TTC549 (cell line): Measurements from ENCODE around the gene MAP3K2.
"Not testable (repeated sequence)": the region's sequence is repeated elsewhere in the genome, so short reads cannot be mapped to it uniquely, and the experiment has no call there.

Experiments
- FAIRE-seq: peaks from 2 replicates; lab custom pipeline; 2012; peaks lifted over from hg19 to GRCh38; lab: Jason Lieb, UNC

MAP3K2 gene

DNA sequence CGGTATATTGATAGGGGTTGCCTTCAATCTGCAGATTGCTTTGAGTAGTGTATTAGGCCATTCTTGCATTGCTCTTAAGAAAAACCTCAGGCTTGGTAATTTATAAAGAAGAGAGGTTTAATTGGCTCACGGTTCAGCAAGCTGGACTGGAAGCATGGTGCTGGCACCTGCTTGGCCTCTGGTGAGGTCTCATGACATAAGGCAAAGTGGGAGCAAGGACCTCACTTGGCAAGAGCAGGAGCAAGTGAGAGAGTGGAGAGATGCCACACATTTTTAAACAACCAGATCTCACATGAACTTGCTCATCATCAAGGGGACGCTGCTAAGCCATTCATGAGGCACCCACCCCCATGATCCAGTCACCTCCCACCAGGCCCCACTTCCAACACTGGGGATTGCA is 4.9 kb downstream of the MAP3K2 start:
- FAIRE-seq = no peak

DNA sequence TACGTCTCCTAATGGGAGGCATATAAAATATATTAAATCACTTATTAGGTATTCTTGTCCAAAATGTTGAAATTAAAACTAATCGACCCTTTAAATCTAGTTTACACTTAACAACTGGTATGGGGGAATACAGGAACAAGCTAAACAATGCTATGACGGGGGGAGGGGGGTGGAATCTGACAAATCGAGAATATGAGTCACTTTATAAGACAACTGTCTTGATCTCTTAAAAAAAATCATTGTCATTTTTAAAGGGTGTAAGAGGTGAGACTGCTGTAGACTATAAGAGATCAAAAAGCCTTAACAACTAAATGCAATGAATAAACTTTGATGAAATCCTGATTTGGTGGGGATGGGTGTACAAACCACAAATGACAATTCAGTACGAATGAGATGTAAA is 6.0 kb downstream of the MAP3K2 start:
- no peak for FAIRE-seq

DNA sequence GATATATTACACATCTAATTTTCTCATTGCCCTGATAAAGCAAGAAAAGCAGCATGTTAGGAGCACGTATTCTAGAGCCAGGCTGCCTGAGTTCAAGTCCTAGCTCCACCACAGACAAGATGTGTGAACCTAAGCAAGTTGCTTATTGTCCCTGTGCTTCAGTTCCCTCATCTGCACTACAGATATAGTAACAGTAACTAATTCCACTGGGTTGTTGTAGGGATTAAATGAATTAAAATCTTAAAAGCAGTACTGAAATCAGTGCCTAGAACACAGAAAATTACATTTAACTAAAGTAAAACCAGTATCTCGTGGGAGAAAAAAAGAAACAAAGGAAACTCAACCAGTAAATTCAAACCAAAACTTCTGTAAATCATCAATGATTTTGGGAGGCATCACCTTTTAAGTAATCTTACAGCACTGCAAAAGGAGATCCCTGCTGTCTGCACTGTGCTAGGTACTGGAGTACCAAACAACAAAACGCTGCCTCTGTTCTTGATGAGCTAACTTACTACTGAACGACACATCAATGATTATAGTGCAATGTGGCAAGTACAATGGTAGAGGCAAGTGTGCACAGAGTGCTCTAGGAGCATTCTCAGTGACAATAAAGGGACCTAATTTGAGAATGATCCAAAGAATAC is 7.9 kb downstream of the MAP3K2 start:
- no peak for FAIRE-seq

DNA sequence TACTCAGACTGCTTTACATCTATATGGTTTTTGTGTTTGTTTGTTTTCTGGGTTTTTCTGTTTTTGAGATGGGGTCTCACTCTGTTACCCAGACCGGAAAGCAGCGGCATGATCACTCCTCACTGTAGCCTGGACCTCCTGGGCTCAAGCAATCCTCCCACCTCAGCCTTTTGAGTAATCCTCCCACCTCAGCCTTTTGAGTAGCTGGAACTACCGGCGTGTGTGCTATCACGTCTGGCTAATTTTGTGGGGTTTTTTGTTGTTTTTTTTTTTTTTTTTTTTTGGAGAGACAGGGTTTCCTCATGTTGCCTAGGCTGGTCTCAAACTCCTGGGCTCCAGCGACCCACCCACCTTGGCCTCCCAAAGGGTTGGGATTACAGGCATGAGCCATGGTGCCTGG is 9.1 kb downstream of the MAP3K2 start:
- FAIRE-seq = no peak

DNA sequence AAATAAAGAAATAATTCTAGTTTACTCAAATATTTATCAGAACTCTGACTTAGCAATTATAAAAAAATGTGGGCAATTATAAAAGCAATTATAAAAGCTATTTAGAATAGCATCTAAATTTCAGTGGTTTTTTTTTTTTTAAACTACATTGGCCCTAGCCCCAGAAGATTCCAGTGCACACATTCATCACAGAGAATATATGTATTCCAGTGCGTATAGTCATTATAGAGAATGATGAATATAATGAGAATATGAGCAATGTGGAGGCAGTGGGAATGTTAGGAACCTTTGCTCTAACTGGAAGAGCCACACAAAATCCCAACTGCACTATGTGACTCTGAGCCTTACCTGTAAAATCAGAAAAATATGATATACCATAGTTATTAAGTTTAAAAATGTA is 10.5 kb downstream of the MAP3K2 start:
- no peak for FAIRE-seq

DNA sequence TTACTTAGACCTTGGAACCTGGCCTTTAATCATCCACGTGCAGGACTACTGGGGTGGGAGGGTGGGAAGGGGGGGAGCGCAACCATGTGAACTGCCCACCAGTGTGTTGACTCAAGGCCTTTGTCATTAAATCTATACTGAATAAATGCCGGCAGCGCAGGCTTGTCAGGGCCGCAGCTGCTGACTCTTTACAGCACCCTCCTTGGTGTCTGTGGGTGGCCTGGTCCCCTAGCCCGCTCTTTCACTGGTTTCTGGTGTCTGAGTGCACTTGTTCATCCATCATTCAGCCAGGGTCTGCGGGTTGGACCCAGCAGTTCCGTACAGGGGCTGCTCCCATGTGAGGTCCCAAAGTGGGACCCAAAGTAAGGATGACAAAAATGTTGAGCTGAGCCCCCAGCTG is 11.5 kb downstream of the MAP3K2 start:
- no peak for FAIRE-seq

DNA sequence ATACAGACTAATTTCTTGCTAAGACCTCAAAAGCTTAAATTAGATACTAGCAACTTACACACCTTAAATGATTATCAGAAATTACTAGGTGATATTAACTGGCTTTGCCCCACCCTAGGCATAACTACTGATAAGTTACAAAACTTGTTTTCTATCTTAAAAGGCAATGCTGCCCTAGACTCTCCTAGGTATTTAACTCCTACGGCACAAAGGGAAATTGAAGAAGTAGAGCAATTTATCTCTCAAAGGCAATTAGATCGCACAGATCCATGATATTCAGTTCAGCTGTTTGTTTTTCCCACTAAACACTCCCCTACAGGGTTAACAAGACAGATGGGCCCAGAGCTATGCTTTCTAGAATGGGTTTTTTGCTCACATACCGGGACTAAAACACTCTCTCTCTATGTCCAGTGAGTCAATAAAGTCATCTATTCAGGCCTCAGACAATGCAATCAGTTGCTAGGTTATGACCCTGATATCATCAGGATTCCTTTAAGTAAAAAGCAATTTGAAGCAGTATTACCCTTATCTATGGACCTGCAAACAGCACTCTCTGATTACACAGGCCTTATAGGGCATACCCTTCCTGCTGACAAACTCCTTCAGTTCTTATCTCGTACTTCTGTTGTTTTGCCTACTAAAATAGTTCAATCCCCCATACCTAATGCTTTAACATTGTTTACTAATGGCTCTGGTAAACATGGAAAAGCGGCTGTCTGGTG is 14.3 kb downstream of the MAP3K2 start:
- FAIRE-seq = no peak

DNA sequence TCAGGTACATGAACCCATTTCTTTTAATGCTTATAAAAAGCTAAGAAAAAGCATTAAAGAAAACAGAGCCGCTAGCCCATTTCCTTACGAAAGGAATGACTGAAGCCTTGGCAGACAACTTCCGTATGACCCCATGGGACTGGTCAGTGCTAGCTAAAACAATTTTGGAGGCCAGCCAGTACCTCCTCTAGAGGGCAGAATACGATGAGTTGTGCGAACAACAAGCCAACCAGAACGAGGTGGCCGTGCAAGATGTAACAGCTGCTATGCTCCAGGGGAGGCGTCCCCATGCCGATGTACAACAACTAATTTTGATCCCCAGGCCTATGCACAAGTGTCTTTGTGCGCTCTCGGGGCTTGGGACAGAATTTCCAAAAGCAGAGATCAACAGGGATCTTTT is 16.7 kb downstream of the MAP3K2 start:
- FAIRE-seq = no peak

DNA sequence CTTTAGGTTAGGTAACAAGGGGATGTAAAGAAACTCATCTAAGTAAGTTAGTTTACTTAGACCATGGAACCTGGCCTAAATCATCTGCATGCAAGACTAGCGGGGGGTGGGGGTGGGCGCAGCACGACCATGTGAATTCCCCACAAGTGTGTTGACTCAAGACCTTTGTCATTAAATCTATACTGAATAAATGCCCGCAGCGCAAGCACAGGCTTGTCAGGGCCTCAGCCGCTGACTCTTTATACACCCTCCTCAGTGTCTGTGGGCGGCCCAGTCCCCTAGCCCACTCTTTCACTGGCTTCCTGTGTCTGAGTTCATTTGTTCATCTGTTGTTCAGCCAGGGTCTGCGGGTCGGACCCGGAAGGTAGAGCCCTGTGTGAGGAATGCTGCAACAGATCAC is 17.8 kb downstream of the MAP3K2 start:
- no peak for FAIRE-seq

DNA sequence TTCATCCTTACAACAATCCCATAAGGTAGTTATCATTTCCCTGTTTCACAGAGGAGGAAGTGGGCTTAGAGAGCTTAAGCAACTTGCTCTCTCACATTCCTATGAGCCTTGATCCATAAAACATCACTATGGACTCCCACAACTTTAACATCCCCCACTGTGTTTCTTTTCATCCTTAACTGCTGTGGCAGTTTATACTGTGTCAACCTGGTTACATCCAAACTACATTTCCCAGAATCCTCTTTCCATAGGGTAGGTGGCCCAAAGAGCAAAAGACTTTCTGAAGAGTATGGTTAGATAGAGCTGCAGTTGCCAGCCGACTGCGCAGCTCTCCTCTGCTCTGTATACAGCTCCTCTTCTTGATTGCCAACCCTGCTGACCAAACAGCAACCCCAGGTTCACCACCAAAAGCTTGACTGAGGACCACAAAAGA is 22.5 kb downstream of the MAP3K2 start:
- FAIRE-seq = no peak

DNA sequence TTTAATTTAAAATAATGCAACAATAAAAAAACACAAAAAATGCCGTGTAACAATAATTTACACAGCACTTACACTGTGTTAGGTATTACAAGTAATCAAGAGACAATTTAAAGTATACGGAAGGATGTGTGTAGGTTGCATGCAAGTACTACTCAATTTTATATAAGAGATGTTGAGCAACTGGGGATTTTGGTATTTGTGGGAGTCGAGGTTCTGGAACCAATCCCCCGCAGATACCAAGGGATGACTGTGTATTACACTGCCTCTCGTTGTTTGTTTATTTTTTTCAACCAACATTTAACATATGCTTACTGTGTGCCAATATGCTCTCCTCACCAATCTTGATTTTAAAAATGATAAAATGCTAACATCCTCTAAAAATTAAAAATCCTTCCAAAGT is 24.8 kb downstream of the MAP3K2 start:
- FAIRE-seq = no peak

DNA sequence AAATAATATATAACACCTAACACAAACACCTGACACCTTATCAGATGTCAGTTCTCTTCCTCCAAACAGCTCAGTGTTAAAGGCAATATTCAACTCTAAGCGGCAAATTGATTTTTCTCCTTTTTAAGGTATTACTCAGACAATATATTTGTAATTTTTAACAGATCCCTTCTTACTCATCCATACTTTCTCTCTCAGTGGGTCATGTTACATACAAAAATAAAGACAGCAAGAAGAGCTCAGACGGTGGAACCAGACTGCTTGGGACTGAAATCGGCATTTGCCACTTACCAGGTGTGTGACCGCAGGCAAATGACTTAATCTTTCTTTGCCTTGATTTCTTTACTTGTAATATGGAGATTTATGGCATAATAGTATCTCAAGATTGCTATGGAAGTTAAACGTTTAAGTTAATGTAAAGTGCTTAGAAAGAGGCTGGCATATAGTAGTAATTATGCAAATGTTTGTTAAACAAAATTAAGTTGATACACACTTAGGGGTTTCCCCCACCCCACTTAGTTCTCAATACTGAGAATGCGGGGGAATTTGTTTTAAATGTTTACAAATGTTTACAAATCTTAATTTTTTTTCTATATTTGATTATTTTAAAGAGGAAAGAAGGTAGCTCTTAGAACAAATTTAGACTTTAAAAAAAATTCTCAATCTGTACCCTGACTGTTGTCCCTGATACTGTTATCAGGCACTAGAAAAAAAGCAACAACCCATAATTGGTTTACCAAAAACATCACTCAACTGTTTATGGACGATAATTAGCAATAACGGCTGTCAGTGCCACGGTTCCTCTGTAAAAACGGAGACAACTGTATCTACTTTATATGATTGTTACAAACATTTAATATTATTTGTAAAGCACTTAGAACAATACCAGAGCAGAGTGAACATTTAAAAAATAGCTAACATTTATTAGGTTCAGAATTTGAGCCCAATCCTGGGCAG is 25.6 kb downstream of the MAP3K2 start:
- FAIRE-seq = no peak

DNA sequence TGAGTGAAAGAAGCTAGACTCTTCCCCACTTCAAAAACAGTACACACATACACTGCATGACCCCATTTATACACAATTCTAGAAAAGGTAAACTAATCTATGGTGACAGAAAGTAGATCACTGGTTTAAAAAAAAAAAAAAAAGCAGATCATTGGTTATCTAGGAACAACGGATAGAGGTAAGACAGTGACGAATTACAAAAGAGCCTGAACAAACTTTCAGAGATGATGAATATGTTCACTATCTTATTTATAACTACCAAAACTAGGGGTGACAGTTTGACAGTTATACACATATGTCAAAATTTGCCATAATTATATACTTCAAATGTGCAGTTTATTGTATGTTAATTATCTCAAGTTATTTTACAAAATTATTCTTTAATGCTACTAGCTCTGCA is 27.5 kb downstream of the MAP3K2 start:
- FAIRE-seq = no peak

DNA sequence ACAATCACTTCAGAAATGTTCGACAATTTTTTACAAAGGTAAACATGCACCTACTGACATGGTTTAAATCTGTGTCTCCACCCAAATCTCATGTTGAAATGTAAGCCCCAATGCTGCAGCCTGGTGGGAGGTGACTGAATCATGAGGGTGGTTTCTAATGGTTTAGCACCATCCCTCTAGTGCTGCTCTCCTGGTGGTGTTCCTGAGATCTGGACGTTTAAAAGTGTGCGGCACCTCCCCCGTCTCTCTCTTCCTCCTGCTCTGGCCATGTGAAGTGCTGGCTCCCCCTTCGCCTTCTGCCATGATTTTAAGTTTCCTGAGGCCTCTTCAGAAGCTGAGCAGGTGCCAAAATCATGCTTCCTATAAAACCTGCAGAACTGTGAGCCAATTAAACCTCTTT is 28.3 kb downstream of the MAP3K2 start:
- no peak for FAIRE-seq

DNA sequence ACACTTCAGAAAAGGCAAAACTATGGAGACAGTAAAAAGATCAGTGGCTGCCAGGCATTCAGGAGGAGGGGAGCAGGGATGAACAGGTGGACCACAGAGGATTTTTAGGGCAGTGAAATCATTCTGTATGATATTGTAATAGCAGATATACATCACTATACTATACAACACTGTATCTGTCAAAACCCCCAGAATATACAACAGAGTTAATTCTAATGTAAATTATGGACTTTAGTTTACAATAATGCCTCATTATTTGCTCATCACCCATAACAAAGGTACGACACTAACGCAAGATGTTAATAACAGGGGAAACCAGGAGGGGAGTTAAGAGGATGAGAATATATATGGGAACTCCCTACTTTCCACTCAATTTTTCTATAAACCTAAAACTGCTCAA is 28.8 kb downstream of the MAP3K2 start:
- no peak for FAIRE-seq

DNA sequence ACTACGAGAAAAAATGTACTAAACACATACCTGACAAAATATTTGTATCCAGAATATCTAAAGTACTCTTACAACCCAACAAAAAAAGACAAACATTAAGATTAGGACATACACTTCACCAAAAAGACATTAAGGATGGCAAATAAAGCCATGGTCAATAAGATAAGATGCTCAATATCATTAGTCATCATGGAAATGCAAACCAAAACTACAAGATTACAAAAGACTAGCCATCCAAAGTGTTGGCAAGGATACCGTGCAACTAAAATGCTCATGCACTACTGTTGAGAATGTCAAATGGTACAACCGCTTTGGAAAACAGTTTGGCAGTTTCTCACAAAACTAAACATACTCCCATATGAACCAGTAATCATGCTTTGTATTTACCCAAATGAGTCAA is 29.7 kb downstream of the MAP3K2 start:
- FAIRE-seq = no peak

DNA sequence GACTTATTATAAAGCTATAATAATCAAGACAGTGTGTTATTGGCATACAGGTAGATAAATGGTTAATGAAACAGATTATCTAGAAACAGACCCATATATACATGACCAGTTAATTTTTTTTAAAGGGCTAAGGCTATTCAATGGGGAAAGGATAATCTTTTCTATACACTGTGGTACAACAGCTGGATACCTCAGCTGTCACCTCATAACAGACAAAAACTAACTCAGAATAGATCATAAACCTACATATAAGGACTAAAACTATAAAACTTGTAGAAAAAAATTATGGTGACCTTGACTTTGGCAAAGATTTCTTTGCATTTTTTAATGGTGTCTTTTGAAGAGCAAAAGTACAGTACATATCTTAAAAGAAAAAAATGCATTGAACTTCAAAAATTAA is 30.2 kb downstream of the MAP3K2 start:
- no peak for FAIRE-seq

DNA sequence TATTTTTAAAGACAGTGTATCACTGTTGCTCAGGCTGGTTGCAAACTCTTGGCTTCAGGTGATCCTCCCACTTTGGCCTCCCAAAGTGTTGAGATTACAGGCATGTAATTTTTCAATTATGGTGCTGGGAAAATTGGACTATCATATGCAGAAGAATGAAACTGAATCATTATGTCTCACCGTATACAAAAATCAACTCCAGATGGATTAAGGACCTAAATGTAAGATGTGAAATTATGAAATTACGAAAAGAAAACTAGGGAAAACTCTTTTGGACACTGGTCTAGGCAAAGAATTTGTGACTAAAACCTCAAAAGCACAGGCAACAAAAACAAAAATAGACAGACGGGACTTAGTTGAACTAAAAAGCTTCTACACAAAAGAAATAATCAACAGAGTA is 31.2 kb downstream of the MAP3K2 start:
- FAIRE-seq = no peak

DNA sequence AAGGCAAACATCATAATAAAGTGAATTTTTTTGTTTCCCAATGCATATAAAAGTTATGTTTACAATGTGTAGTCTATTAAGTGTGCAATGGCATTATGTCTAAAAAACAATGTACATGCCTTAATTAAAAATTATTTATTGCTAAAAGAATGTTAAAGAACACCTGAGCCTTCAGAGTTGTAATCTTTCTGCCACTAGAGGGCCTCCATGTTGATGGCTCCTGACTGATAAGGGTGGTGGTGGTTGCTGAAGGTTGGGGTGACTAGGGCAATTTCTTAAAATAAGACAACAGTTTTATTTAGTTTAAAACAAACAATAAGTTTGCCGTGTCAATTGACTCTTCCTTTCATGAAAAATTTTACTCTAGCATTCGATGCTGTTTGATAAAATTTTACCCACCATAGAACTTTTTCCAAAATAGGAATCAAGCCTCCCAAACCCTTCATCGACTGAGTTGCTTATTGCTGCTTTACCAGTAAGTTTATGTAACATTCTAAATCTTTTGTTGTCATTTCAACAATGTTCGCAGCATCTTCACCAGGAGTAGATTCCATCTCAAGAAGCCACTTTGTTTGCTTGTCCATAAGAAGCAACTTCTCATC is 32.3 kb downstream of the MAP3K2 start:
- FAIRE-seq = no peak

DNA sequence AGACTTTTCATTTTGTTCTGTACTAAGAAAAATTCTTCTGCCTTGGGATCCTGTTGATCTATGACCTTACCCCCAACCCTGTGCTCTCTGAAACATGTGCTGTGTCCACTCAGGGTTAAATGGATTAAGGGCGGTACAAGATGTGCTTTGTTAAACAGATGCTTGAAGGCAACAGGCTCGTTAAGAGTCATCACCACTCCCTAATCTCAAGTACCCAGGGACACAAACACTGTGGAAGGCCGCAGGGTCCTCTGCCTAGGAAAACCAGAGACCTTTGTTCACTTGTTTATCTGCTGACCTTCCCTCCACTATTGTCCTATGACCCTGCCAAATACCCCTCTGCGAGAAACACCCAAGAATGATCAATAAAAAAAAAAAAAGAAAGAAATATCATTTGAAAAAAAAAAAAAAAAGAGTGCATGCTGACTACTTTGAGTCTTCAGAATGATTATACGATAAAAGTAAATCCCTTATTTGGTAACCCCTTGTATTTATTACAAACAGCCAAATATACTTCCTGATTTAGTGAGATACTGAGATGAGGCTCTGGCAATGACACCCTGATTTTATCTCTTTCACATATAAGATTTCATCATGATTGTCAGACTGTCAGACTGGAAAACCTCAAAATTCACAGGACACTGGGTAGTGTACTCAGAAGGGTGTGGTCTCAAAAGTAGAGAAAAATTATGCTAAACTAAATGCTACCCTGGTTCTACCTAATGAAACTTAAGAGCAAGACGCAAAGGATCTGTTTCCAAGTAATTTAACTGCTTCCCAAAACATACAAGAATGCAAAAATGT is 33.7 kb downstream of the MAP3K2 start:
- FAIRE-seq = not testable (repeated sequence)

DNA sequence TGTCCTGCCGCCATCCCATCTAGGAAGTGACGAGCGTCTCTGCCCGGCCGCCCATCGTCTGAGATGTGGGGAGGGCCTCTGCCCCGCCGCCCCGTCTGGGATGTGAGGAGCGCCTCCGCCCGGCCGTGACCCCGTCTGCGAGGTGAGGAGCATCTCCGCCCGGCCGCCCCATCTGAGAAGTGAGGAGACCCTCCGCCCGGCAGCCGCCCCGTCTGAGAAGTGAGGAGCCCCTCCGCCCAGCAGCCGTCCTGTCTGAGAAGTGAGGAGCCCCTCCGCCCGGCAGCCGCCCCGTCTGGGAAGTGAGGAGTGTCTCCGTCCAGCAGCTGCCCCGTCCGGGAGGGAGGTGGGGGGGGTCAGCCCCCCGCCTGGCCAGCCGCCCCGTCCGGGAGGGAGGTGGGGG is 34.6 kb downstream of the MAP3K2 start:
- FAIRE-seq = not testable (repeated sequence)

DNA sequence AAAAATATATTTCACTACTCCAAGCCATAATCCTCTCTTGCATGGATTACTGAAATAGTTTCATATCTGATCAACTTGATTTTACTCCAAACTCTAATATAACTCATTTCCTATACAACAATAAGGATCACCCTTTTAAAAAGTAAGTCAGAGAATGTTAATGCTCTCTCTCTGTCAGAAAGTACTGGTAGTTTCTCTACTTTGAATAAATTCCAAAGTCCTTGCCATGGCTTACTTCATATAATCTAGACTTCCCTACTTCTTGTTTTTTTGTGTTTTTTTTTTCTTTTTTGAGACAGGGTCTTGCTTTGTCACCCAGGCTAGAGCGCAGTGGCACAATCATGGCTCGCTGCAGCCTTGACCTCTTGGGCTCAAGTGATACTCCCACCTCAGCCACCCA is 36.2 kb downstream of the MAP3K2 start:
- no peak for FAIRE-seq
